Natural killer cell (primary cell): ENCODE measurements around the gene TRIP13. TPM values are rescaled to one million over a fixed set of nuclear protein-coding genes. Genes with fewer than 3 reads are reported as not detected.

Experiments used
- ATAC-seq, 3 donors: fragments of 150-1000 bp in 2 of 3; fragments of 200-7000 bp in 1 of 3; cut with Tn5 transposase; 1 replicate in 1 of 3; 2 replicates in 2 of 3; pipeline ENCODE4 v1.10.0; 2021; ENCODE audit warnings: mild to moderate bottlenecking in 2 of 3, moderate library complexity in 2 of 3
- DNase-seq, 2 donors: peaks; one replicate each; pipeline versions ENCODE4 v3.0.0 to v3.0.0-alpha.2; 2013 to 2021; ENCODE audit warnings: mixed read lengths in 1 of 2
- H3K27ac ChIP-seq: one replicate; pipeline ENCODE4 v1.5.1; 2013; ENCODE audit warnings: mild to moderate bottlenecking, low read length
- H3K27me3 ChIP-seq: one replicate; pipeline ENCODE4 v1.6.1; 2013; ENCODE audit warnings: low read length; ENCODE audit not compliant: control insufficient read depth, insufficient read depth
- H3K36me3 ChIP-seq: one replicate; pipeline ENCODE4 v1.6.1; 2013; ENCODE audit warnings: low read length; ENCODE audit not compliant: control insufficient read depth, insufficient read depth
- H3K4me1 ChIP-seq: one replicate; pipeline ENCODE4 v1.6.1; 2013; ENCODE audit warnings: low read length; ENCODE audit not compliant: control insufficient read depth, insufficient read depth
- H3K4me3 ChIP-seq: one replicate; pipeline ENCODE4 v1.5.1; 2013; ENCODE audit warnings: low read length
- H3K9me3 ChIP-seq: one replicate; pipeline ENCODE4 v1.6.1; 2013; ENCODE audit warnings: low read length; ENCODE audit not compliant: control insufficient read depth, insufficient read depth
- H3K27ac Mint-ChIP-seq, 2 donors: one replicate each; pipeline ENCODE4 v1.8.0; 2022; ENCODE audit warnings: mild to moderate bottlenecking in 2 of 2, mixed read lengths in 2 of 2, moderate library complexity in 1 of 2
- H3K27me3 Mint-ChIP-seq, 2 donors: one replicate each; pipeline ENCODE4 v1.8.0; 2022; ENCODE audit warnings: low read depth in 2 of 2, mixed read lengths in 2 of 2
- H3K36me3 Mint-ChIP-seq: one replicate; pipeline ENCODE4 v1.8.0; 2022; ENCODE audit warnings: mixed read lengths
- H3K4me1 Mint-ChIP-seq, 2 donors: one replicate each; pipeline ENCODE4 v1.8.0; 2022; ENCODE audit warnings: mixed read lengths in 2 of 2
- H3K4me3 Mint-ChIP-seq: one replicate; pipeline ENCODE4 v1.8.0; 2022; ENCODE audit warnings: mild to moderate bottlenecking, moderate library complexity, mixed read lengths
- H3K9me3 Mint-ChIP-seq, 2 donors: one replicate each; pipeline ENCODE4 v1.8.0; 2022; ENCODE audit warnings: mixed read lengths in 2 of 2
- CTCF ChIP-seq: fragments of 200-600 bp; IDR thresholded peaks from one replicate; pipeline ENCODE4 v1.8.0; 2022; ENCODE audit warnings: antibody characterized with exemption
- WGBS: methylation state at CpG from one replicate; pipeline ENCODE4 v1.1.7; 2013; ENCODE audit warnings: missing lambda C conversion rate; ENCODE audit not compliant: insufficient coverage; 5-methylcytosine and 5-hydroxymethylcytosine counted together
- intact Hi-C: fragments of 100-400 bp; cut with micrococcal nuclease; formaldehyde crosslinking; loops from one replicate; pipeline ENCODE4 v1.14.2; 2022
- total RNA-seq, 4 donors: library from RNA; stranded (reverse); fragments of 120-200 nt in 1 of 4; gene quantifications; one replicate each; pipeline versions ENCODE4 v1.2.3 to v1.2.4, GENCODE V29; 2013 to 2022

TRIP13 gene
- total RNA-seq, 3 donors from 2014 or later (not counting 1 experiment from before 2014, with no cell fraction given) = 0.45 to 0.57 (median 0.56) TPM

- no peaks in the 10 kb centered on the region for H3K9me3 ChIP-seq
- peak overlapping the region; percentile 47 for H3K4me3 Mint-ChIP-seq
- TF ChIP-seq CTCF = no peak
- no peak overlapping the region for H3K27ac ChIP-seq
- no peaks in the 10 kb centered on the region for H3K36me3 Mint-ChIP-seq
- no peaks in the 10 kb centered on the region for H3K36me3 ChIP-seq
- ATAC-seq = peak; percentile 24 to 73 (median 38)
- H3K27me3 ChIP-seq = peaks cover 13% of the 10 kb centered on the region
- no peak overlapping the region for H3K4me3 ChIP-seq
- peaks cover 21 to 32% of the 10 kb centered on the region in 2 donors for H3K27me3 Mint-ChIP-seq
- WGBS = 20% methylated on average over 26 of the region's 26 CpGs
- peaks cover 16 to 47% of the 10 kb centered on the region in 2 donors for H3K4me1 Mint-ChIP-seq
- peak; percentile 49 to 53 for DNase-seq
- H3K4me1 ChIP-seq = peaks cover 39% of the 10 kb centered on the region
- intact Hi-C loops = no loop called here
- peak overlapping the region in 1 of 2 donors; percentile 43 for H3K27ac Mint-ChIP-seq
- H3K9me3 Mint-ChIP-seq = no peaks in the 10 kb centered on the region
These were observed 64.5 kb downstream of the TRIP13 start for GRCh38 chr5:956941-957747.

- Histone ChIP-seq H3K27ac (no peak overlapping the region), H3K4me3 (no peak overlapping the region), H3K27me3 (peaks cover 13% of the 10 kb centered on the region), H3K36me3 (no peaks in the 10 kb centered on the region), H3K9me3 (no peaks in the 10 kb centered on the region), H3K4me1 (peaks cover 40% of the 10 kb centered on the region)
- DNase-seq (peak in 1 of 2 donors; percentile 20), ATAC-seq (peak in 2 of 3 donors; percentile 13 to 18)
- Mint-ChIP-seq H3K9me3 (no peaks in the 10 kb centered on the region), H3K36me3 (no peaks in the 10 kb centered on the region), H3K4me3 (no peak overlapping the region), H3K27ac (peak overlapping the region in 1 of 2 donors; percentile 43), H3K27me3 (peaks cover 21 to 29% of the 10 kb centered on the region in 2 donors), H3K4me1 (peaks cover 16 to 47% of the 10 kb centered on the region in 2 donors)
- WGBS = 56% methylated on average over 23 of the region's 23 CpGs
- intact Hi-C loops = no loop called here
- no peak for TF ChIP-seq CTCF
These were observed 65.2 kb downstream of the TRIP13 start for GRCh38 chr5:957748-958485.

- Mint-ChIP-seq H3K27me3 (peaks cover 14 to 22% of the 10 kb centered on the region in 2 donors), H3K4me3 (no peak overlapping the region), H3K9me3 (no peaks in the 10 kb centered on the region), H3K36me3 (no peaks in the 10 kb centered on the region), H3K4me1 (peaks cover 23 to 55% of the 10 kb centered on the region in 2 donors), H3K27ac (no peak overlapping the region)
- peaks cover 8% of the 10 kb centered on the region for H3K27me3 ChIP-seq
- no peaks in the 10 kb centered on the region for H3K9me3 ChIP-seq
- H3K4me3 ChIP-seq = no peak overlapping the region
- WGBS = 85% methylated on average over 48 of the region's 48 CpGs
- DNase-seq (no peak), ATAC-seq (no peak)
- H3K4me1 ChIP-seq = peaks cover 48% of the 10 kb centered on the region
- no peak overlapping the region for H3K27ac ChIP-seq
- intact Hi-C loops = no loop called here
- no peaks in the 10 kb centered on the region for H3K36me3 ChIP-seq
- TF ChIP-seq CTCF = no peak
These were observed 66.3 kb downstream of the TRIP13 start for GRCh38 chr5:958701-959571.
